Mesenchymal stem cell (in vitro differentiated cells and primary cell): ENCODE results near the gene ERC2.
"Not testable (repeated sequence)": the region's sequence is repeated elsewhere in the genome, so short reads cannot be mapped to it uniquely, and the experiment has no call there.

Source experiments
- DNase-seq: peaks from one replicate; pipeline ENCODE4 v3.0.0-alpha.2; 2013
- H2AFZ ChIP-seq: one replicate; pipeline ENCODE4 v1.6.1; 2013; ENCODE audit warnings: low read depth, mild to moderate bottlenecking, control low read depth, inconsistent platforms, low read length, moderate library complexity
- H2AK5ac ChIP-seq: 2 replicates; pipeline ENCODE4 v1.6.1; 2013; ENCODE audit warnings: low read length, moderate library complexity, mild to moderate bottlenecking, inconsistent platforms; ENCODE audit not compliant: severe bottlenecking
- H2BK120ac ChIP-seq: one replicate; pipeline ENCODE4 v1.6.1; 2013; ENCODE audit warnings: low read depth, mild to moderate bottlenecking, inconsistent platforms, low read length, moderate library complexity
- H2BK12ac ChIP-seq, 2 experiments: one replicate each; pipeline ENCODE4 v1.6.1; 2013; ENCODE audit warnings: inconsistent platforms in 2 of 2, low read length in 2 of 2, mild to moderate bottlenecking in 2 of 2, moderate library complexity in 2 of 2, control low read depth in 1 of 2
- H2BK15ac ChIP-seq: one replicate; pipeline ENCODE4 v1.6.1; 2013; ENCODE audit warnings: mild to moderate bottlenecking, low read depth, inconsistent platforms; ENCODE audit not compliant: poor library complexity, severe bottlenecking
- H2BK5ac ChIP-seq: 2 replicates; pipeline ENCODE4 v1.6.1; 2013; ENCODE audit warnings: low read depth, mild to moderate bottlenecking, low read length, control low read depth, inconsistent platforms; ENCODE audit not compliant: poor library complexity, severe bottlenecking
- H3K14ac ChIP-seq, 2 experiments: one replicate each; pipeline ENCODE4 v1.6.1; 2013; ENCODE audit warnings: inconsistent platforms in 2 of 2, low read length in 2 of 2, control low read depth in 1 of 2, mild to moderate bottlenecking in 1 of 2, moderate library complexity in 1 of 2
- H3K18ac ChIP-seq, 2 experiments: one replicate each; pipeline ENCODE4 v1.6.1; 2013; ENCODE audit warnings: inconsistent platforms in 2 of 2, low read length in 2 of 2, control low read depth in 1 of 2, low read depth in 1 of 2, mild to moderate bottlenecking in 1 of 2
- H3K23ac ChIP-seq, 2 experiments: one replicate each; pipeline ENCODE4 v1.6.1; 2013; ENCODE audit warnings: inconsistent platforms in 2 of 2, low read length in 2 of 2, mild to moderate bottlenecking in 2 of 2, moderate library complexity in 2 of 2, control low read depth in 1 of 2
- H3K27ac ChIP-seq: 2 replicates; pipeline ENCODE4 v1.5.1; 2013; ENCODE audit warnings: mild to moderate bottlenecking, moderate library complexity, low read length, control low read depth, inconsistent platforms; ENCODE audit not compliant: poor library complexity, severe bottlenecking
- H3K27me3 ChIP-seq, 2 experiments: 2 replicates each; pipeline versions ENCODE4 v1.6.1 to v1.7.0; 2013; ENCODE audit warnings: low read length in 2 of 2, mild to moderate bottlenecking in 2 of 2, moderate library complexity in 2 of 2, control low read depth in 1 of 2, inconsistent platforms in 1 of 2; ENCODE audit not compliant: control insufficient read depth in 1 of 2, insufficient read depth in 1 of 2
- H3K36me3 ChIP-seq, 2 experiments: 2 replicates each; pipeline versions ENCODE4 v1.6.1 to v1.7.0; 2013; ENCODE audit warnings: low read length in 2 of 2, control low read depth in 1 of 2, inconsistent platforms in 1 of 2, low read depth in 1 of 2, mild to moderate bottlenecking in 1 of 2; ENCODE audit not compliant: insufficient read depth in 2 of 2, control insufficient read depth in 1 of 2
- H3K4ac ChIP-seq, 2 experiments: one replicate each; pipeline ENCODE4 v1.6.1; 2013; ENCODE audit warnings: inconsistent platforms in 2 of 2, low read length in 2 of 2, mild to moderate bottlenecking in 2 of 2, moderate library complexity in 2 of 2, control low read depth in 1 of 2, low read depth in 1 of 2
- H3K4me1 ChIP-seq: 2 replicates; pipeline ENCODE4 v1.6.1; 2013; ENCODE audit warnings: low read depth, low read length, control low read depth; ENCODE audit not compliant: control insufficient read depth, insufficient read depth
- H3K4me2 ChIP-seq: 2 replicates; pipeline ENCODE4 v1.6.1; 2013; ENCODE audit warnings: low read length, mild to moderate bottlenecking, inconsistent platforms; ENCODE audit not compliant: poor library complexity, severe bottlenecking
- H3K4me3 ChIP-seq, 2 experiments: 2 replicates each; pipeline versions ENCODE4 v1.5.1 to v1.7.0; 2013; ENCODE audit warnings: low read length in 2 of 2, mild to moderate bottlenecking in 2 of 2, control low read depth in 1 of 2, low read depth in 1 of 2; ENCODE audit not compliant: insufficient read depth in 1 of 2
- H3K79me1 ChIP-seq: replicated peaks from 2 replicates; pipeline ENCODE4 v1.6.1; 2013; ENCODE audit warnings: mild to moderate bottlenecking, control low read depth, low read length, inconsistent platforms; ENCODE audit not compliant: poor library complexity, severe bottlenecking
- H3K9ac ChIP-seq: 2 replicates; pipeline ENCODE4 v1.7.0; 2013; ENCODE audit warnings: mild to moderate bottlenecking, low read length, moderate library complexity
- H3K9me3 ChIP-seq: 2 replicates; pipeline ENCODE4 v1.7.0; 2013; ENCODE audit warnings: mild to moderate bottlenecking, low read length; ENCODE audit not compliant: control insufficient read depth
- H4K8ac ChIP-seq: one replicate; pipeline ENCODE4 v1.6.1; 2013; ENCODE audit warnings: inconsistent platforms, mild to moderate bottlenecking, low read length, moderate library complexity
- H4K91ac ChIP-seq: one replicate; pipeline ENCODE4 v1.6.1; 2013; ENCODE audit warnings: mild to moderate bottlenecking, low read length, inconsistent platforms
- WGBS: methylation state at CpG from one replicate; pipeline ENCODE4 v1.1.7; 2013; ENCODE audit warnings: mixed read lengths; 5-methylcytosine and 5-hydroxymethylcytosine counted together

The ERC2 gene

GRCh38 chr3:56269755-56270535, 198.3 kb downstream of the ERC2 start:
- no peak overlapping the region for H3K14ac ChIP-seq
- H4K8ac ChIP-seq = no peak overlapping the region
- DNase-seq = no peak
- no peak overlapping the region for H3K18ac ChIP-seq
- no peak overlapping the region for H3K4me3 ChIP-seq
- no peaks in the 10 kb centered on the region for H3K79me1 ChIP-seq
- H3K36me3 ChIP-seq = no peaks in the 10 kb centered on the region
- no peak overlapping the region for H2BK120ac ChIP-seq
- H2AFZ ChIP-seq = no peak overlapping the region
- H3K23ac ChIP-seq = no peak overlapping the region
- no peak overlapping the region for H3K9ac ChIP-seq
- H3K27me3 ChIP-seq = no peaks in the 10 kb centered on the region
- H3K9me3 ChIP-seq = no peaks in the 10 kb centered on the region
- no peak overlapping the region for H3K27ac ChIP-seq
- H2BK12ac ChIP-seq = no peak overlapping the region
- no peak overlapping the region for H2BK15ac ChIP-seq
- no peak overlapping the region for H3K4ac ChIP-seq
- H3K4me2 ChIP-seq = no peak overlapping the region
- H2AK5ac ChIP-seq = no peak overlapping the region
- H4K91ac ChIP-seq = no peak overlapping the region
- no peaks in the 10 kb centered on the region for H3K4me1 ChIP-seq
- 96% methylated on average over 2 of the region's 4 CpGs for WGBS
- H2BK5ac ChIP-seq = no peak overlapping the region

GRCh38 chr3:56268616-56269383, 199.5 kb downstream of the ERC2 start:
- no peak overlapping the region for H2BK12ac ChIP-seq
- H3K79me1 ChIP-seq = no peaks in the 10 kb centered on the region
- no peaks in the 10 kb centered on the region for H3K4me1 ChIP-seq
- no peak overlapping the region for H2BK15ac ChIP-seq
- no peak overlapping the region for H3K9ac ChIP-seq
- H3K27me3 ChIP-seq = no peaks in the 10 kb centered on the region
- WGBS = no CpG with 5 or more reads among the region's 4 CpGs
- H3K4me3 ChIP-seq = no peak overlapping the region
- no peak overlapping the region for H2BK120ac ChIP-seq
- no peak overlapping the region for H3K23ac ChIP-seq
- no peak overlapping the region for H3K18ac ChIP-seq
- H2AFZ ChIP-seq = no peak overlapping the region
- H3K27ac ChIP-seq = no peak overlapping the region
- no peak overlapping the region for H2BK5ac ChIP-seq
- no peak for DNase-seq
- no peak overlapping the region for H3K4me2 ChIP-seq
- no peak overlapping the region for H3K4ac ChIP-seq
- no peak overlapping the region for H4K91ac ChIP-seq
- H2AK5ac ChIP-seq = no peak overlapping the region
- H3K9me3 ChIP-seq = no peaks in the 10 kb centered on the region
- no peak overlapping the region for H4K8ac ChIP-seq
- no peak overlapping the region for H3K14ac ChIP-seq
- no peaks in the 10 kb centered on the region for H3K36me3 ChIP-seq

GRCh38 chr3:56261852-56262251, 206.4 kb downstream of the ERC2 start:
- not testable (repeated sequence) for DNase-seq, H3K79me1 ChIP-seq, H2BK120ac ChIP-seq, H3K4me1 ChIP-seq, H3K4ac ChIP-seq, H2AK5ac ChIP-seq, H4K8ac ChIP-seq, H3K36me3 ChIP-seq, H3K27ac ChIP-seq, H2BK5ac ChIP-seq, H2AFZ ChIP-seq, H3K9me3 ChIP-seq, H2BK15ac ChIP-seq, H3K4me3 ChIP-seq, H3K23ac ChIP-seq, H3K4me2 ChIP-seq, H3K18ac ChIP-seq, H3K9ac ChIP-seq, H3K14ac ChIP-seq, H2BK12ac ChIP-seq, H3K27me3 ChIP-seq, H4K91ac ChIP-seq
- no CpG with 5 or more reads among the region's 2 CpGs for WGBS

- Histone ChIP-seq H3K4me2 (no peak overlapping the region), H3K9ac (no peak overlapping the region), H2BK12ac (no peak overlapping the region), H3K79me1 (no peaks in the 10 kb centered on the region), H3K36me3 (no peaks in the 10 kb centered on the region), H3K23ac (no peak overlapping the region), H2AFZ (no peak overlapping the region), H3K4me3 (no peak overlapping the region), H3K27me3 (peaks cover 0 to 6% of the 10 kb centered on the region in 2 experiments), H4K91ac (no peak overlapping the region), H3K14ac (no peak overlapping the region), H3K27ac (no peak overlapping the region), H2AK5ac (no peak overlapping the region), H3K4ac (no peak overlapping the region), H3K9me3 (no peaks in the 10 kb centered on the region), H3K4me1 (no peaks in the 10 kb centered on the region), H2BK5ac (no peak overlapping the region), H2BK120ac (no peak overlapping the region), H2BK15ac (no peak overlapping the region), H3K18ac (no peak overlapping the region), H4K8ac (no peak overlapping the region)
- WGBS = 96% methylated on average over 5 of the region's 5 CpGs
- DNase-seq = no peak
Observed at GRCh38 chr3:56260262-56260661, 208.0 kb downstream of the ERC2 start.
